Subcutaneous adipose tissue (tissue), 4 donors: ENCODE data around the gene CPT1A. TPM values are rescaled to one million over a fixed set of nuclear protein-coding genes. Genes with fewer than 3 reads are reported as not detected.

Experiments
- CTCF ChIP-seq: fragments of 450-650 bp; IDR thresholded peaks from one replicate; pipeline ENCODE4 v1.5.1; 2016; ENCODE audit warnings: low read depth, mild to moderate bottlenecking, control low read depth, antibody characterized with exemption, moderate library complexity
- total RNA-seq, 4 donors: library from RNA; depleted of rRNA; stranded (reverse); fragments of >200 nt; gene quantifications; one replicate each; pipeline ENCODE4 v1.1.0, GENCODE V29; 2016

Gene CPT1A
- total RNA-seq, 4 donors from 2014 or later, result 26.6 to 47.9 (median 35.8) TPM

GRCh38 chr11:68715456-68716122 is 126.1 kb downstream of the CPT1A start:
- no peak for TF ChIP-seq CTCF

DNA sequence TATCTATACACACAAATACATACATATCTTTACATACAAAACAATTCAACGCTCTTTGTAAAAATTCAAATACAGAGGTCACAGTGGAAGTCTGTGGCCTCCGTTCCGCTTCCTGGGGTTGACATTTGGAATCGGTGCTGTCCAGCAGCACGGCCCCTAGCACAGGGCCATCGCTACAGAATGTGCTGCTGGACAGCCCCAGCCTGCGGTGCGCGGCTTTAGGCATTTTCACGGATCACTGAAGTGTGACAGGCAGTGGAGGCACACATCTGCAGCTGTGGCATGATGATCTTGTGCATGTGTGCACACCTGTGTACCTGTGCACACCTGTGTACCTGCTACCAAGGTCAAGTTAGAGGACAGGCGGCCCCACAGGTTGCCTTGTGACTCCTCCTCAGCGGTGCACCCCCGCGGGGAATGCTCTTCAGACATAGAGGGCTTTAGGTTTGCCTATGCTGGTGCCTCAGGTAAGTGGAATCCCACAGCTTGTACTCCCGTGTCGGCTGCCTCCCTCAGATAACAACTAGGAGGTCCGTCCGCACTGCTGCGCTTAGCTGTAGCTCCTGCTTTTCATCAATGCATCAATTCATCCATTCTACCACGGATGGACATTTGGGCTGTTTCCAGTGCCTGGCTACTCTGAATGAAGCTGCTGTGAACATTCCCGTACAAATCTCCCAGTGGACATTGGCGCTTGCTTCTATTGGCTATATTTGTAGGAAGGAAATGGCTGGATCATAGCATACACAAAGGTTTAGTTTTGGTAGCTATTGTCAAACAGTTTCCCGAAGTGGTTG is 127.5 kb downstream of the CPT1A start:
- no peak for TF ChIP-seq CTCF

DNA sequence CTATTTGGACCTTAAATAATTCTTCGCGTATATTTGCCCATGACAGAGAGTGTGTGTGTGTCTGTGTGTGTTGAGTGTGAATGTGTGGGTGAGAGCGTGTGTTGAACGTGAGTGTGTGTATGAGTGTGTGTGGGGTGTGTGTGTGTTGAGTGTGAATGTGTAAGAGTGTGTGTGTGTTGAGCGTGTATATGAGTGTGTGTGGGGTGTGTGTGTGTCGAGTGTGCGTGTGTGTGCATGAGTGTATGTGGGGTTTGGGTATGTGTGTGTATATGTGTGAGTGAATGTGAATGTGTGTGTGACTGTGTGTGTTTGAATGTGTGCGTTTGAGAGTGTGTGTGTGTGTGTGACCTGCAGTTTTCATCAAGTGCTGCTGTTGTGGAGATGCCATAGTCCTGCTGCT is 130.6 kb downstream of the CPT1A start:
- TF ChIP-seq CTCF, result no peak

- no peak for TF ChIP-seq CTCF
Observed at GRCh38 chr11:68710409-68710808, 131.3 kb downstream of the CPT1A start.

DNA sequence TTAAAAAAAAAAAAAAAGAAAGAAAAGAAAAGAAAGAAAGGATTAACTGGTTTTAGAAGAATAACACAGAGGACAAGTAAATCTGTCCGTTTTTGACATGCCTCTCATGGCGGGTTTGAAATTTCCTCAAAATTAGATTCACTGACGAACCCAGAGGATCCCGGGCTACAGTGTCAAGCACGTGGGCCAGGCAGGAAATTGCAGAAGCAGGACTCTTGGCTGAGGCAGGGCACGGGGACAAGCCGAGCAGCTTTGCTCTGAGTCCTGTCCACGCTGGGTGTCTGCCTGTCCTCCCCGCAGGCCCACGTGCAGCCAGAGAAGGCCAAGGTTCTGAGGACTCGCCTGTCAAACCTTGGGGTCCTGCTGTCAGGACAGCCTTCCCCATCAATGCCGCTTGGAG is 132.7 kb downstream of the CPT1A start:
- TF ChIP-seq CTCF, result no peak

GRCh38 chr11:68707527-68707926 is 134.2 kb downstream of the CPT1A start:
- TF ChIP-seq CTCF, result no peak

GRCh38 chr11:68704887-68705286 is 136.8 kb downstream of the CPT1A start:
- no peak for TF ChIP-seq CTCF
